Fibroblast of lung (primary cell): Measurements from ENCODE around the gene MCF2L2.

Source experiments
- CTCF ChIP-seq, 2 donors: IDR thresholded peaks in 1 of 2; conservative IDR thresholded peaks in 1 of 2; 1 replicate in 1 of 2; 2 replicates in 1 of 2; pipeline ENCODE4 v1.5.1; 2011 to 2012; ENCODE audit warnings: low read length in 2 of 2, control low read depth in 1 of 2, inconsistent platforms in 1 of 2, low read depth in 1 of 2, mild to moderate bottlenecking in 1 of 2
- EZH2 ChIP-seq: IDR thresholded peaks from 2 replicates; pipeline ENCODE4 v1.5.1; 2012; ENCODE audit warnings: low read length, control low read depth, mild to moderate bottlenecking; ENCODE audit errors: missing control alignments

GRCh38 chr3:183454064-183454463, 25.6 kb upstream of the MCF2L2 start:
- TF ChIP-seq CTCF (conservative IDR thresholded peaks at IDR 0.05 in 1 of 2, IDR thresholded peaks at IDR 0.05 in 1 of 2; ENCODE audit: low read depth in 1 of 2, low read length in 2 of 2), result no peak
- TF ChIP-seq EZH2, result no peak
